Glomerular visceral epithelial cell (primary cell): ENCODE results near the gene MYOCOS.
"Not testable (repeated sequence)": the region's sequence is repeated elsewhere in the genome, so short reads cannot be mapped to it uniquely, and the experiment has no call there.

Source experiments
- DNase-seq: peaks from one replicate; pipeline ENCODE4 v3.0.0-alpha.2; 2016; ENCODE audit errors: extremely low spot score

Gene MYOCOS

GRCh38 chr1:171622152-171622462 is at the start of gene MYOCOS:
Gene MYOCOS (plus strand): TSS chr1:171622243. CDS start chr1:171623884, 1,641 bp downstream.
- no peak for DNase-seq

- no peak for DNase-seq
These were observed 45.9 kb upstream of the MYOCOS start for GRCh38 chr1:171576144-171576543.

GRCh38 chr1:171581226-171581625 is 40.8 kb upstream of the MYOCOS start:
- DNase-seq, result no peak

- no peak for DNase-seq
These were observed 40.3 kb upstream of the MYOCOS start for GRCh38 chr1:171581766-171582165.

GRCh38 chr1:171582589-171582988 is 39.5 kb upstream of the MYOCOS start:
- DNase-seq, result no peak

- DNase-seq, result no peak
These were observed 38.3 kb upstream of the MYOCOS start for GRCh38 chr1:171583591-171584201.

- no peak for DNase-seq
These were observed 36.3 kb upstream of the MYOCOS start for GRCh38 chr1:171585715-171586114.

GRCh38 chr1:171588230-171588629 is 33.8 kb upstream of the MYOCOS start:
- DNase-seq, result no peak

- no peak for DNase-seq
These were observed 32.0 kb upstream of the MYOCOS start for GRCh38 chr1:171590022-171590421.

GRCh38 chr1:171595324-171595723 is 26.7 kb upstream of the MYOCOS start:
- peak; percentile 28 for DNase-seq

- DNase-seq, result no peak
These were observed 25.9 kb upstream of the MYOCOS start for GRCh38 chr1:171596119-171596518.

- no peak for DNase-seq
These were observed 25.3 kb upstream of the MYOCOS start for GRCh38 chr1:171596705-171597104.

- DNase-seq, result no peak
These were observed 24.8 kb upstream of the MYOCOS start for GRCh38 chr1:171597203-171597602.

GRCh38 chr1:171600310-171600709 is 21.7 kb upstream of the MYOCOS start:
- DNase-seq, result peak; percentile 21

GRCh38 chr1:171600862-171601261 is 21.2 kb upstream of the MYOCOS start:
- no peak for DNase-seq

GRCh38 chr1:171603042-171603441 is 19.0 kb upstream of the MYOCOS start:
- not testable (repeated sequence) for DNase-seq

GRCh38 chr1:171606402-171606941 is 15.6 kb upstream of the MYOCOS start:
- DNase-seq, result peak; percentile 31

- peak; percentile 68 for DNase-seq
These were observed 11.7 kb upstream of the MYOCOS start for GRCh38 chr1:171610385-171610784.

- no peak for DNase-seq
These were observed 10.7 kb upstream of the MYOCOS start for GRCh38 chr1:171611306-171611705.

- no peak for DNase-seq
These were observed 8.8 kb upstream of the MYOCOS start for GRCh38 chr1:171613282-171613681.

- not testable (repeated sequence) for DNase-seq
These were observed 6.7 kb upstream of the MYOCOS start for GRCh38 chr1:171615122-171615906.

GRCh38 chr1:171616586-171616985 is 5.5 kb upstream of the MYOCOS start:
- DNase-seq, result no peak

GRCh38 chr1:171623651-171624331 is 1.7 kb downstream of the MYOCOS start:
- DNase-seq, result no peak
